Mesenchymal stem cell (in vitro differentiated cells and primary cell): ENCODE results near the gene NARF.

Experiments used
- DNase-seq: peaks from one replicate; pipeline ENCODE4 v3.0.0-alpha.2; 2013
- H2AFZ ChIP-seq: one replicate; pipeline ENCODE4 v1.6.1; 2013; ENCODE audit warnings: low read depth, mild to moderate bottlenecking, control low read depth, inconsistent platforms, low read length, moderate library complexity
- H2AK5ac ChIP-seq: 2 replicates; pipeline ENCODE4 v1.6.1; 2013; ENCODE audit warnings: low read length, moderate library complexity, mild to moderate bottlenecking, inconsistent platforms; ENCODE audit not compliant: severe bottlenecking
- H2BK120ac ChIP-seq: one replicate; pipeline ENCODE4 v1.6.1; 2013; ENCODE audit warnings: low read depth, mild to moderate bottlenecking, inconsistent platforms, low read length, moderate library complexity
- H2BK12ac ChIP-seq, 2 experiments: one replicate each; pipeline ENCODE4 v1.6.1; 2013; ENCODE audit warnings: inconsistent platforms in 2 of 2, low read length in 2 of 2, mild to moderate bottlenecking in 2 of 2, moderate library complexity in 2 of 2, control low read depth in 1 of 2
- H2BK15ac ChIP-seq: one replicate; pipeline ENCODE4 v1.6.1; 2013; ENCODE audit warnings: mild to moderate bottlenecking, low read depth, inconsistent platforms; ENCODE audit not compliant: poor library complexity, severe bottlenecking
- H2BK5ac ChIP-seq: 2 replicates; pipeline ENCODE4 v1.6.1; 2013; ENCODE audit warnings: low read depth, mild to moderate bottlenecking, low read length, control low read depth, inconsistent platforms; ENCODE audit not compliant: poor library complexity, severe bottlenecking
- H3K14ac ChIP-seq, 2 experiments: one replicate each; pipeline ENCODE4 v1.6.1; 2013; ENCODE audit warnings: inconsistent platforms in 2 of 2, low read length in 2 of 2, control low read depth in 1 of 2, mild to moderate bottlenecking in 1 of 2, moderate library complexity in 1 of 2
- H3K18ac ChIP-seq, 2 experiments: one replicate each; pipeline ENCODE4 v1.6.1; 2013; ENCODE audit warnings: inconsistent platforms in 2 of 2, low read length in 2 of 2, control low read depth in 1 of 2, low read depth in 1 of 2, mild to moderate bottlenecking in 1 of 2
- H3K23ac ChIP-seq, 2 experiments: one replicate each; pipeline ENCODE4 v1.6.1; 2013; ENCODE audit warnings: inconsistent platforms in 2 of 2, low read length in 2 of 2, mild to moderate bottlenecking in 2 of 2, moderate library complexity in 2 of 2, control low read depth in 1 of 2
- H3K27ac ChIP-seq: 2 replicates; pipeline ENCODE4 v1.5.1; 2013; ENCODE audit warnings: mild to moderate bottlenecking, moderate library complexity, low read length, control low read depth, inconsistent platforms; ENCODE audit not compliant: poor library complexity, severe bottlenecking
- H3K27me3 ChIP-seq, 2 experiments: 2 replicates each; pipeline versions ENCODE4 v1.6.1 to v1.7.0; 2013; ENCODE audit warnings: low read length in 2 of 2, mild to moderate bottlenecking in 2 of 2, moderate library complexity in 2 of 2, control low read depth in 1 of 2, inconsistent platforms in 1 of 2; ENCODE audit not compliant: control insufficient read depth in 1 of 2, insufficient read depth in 1 of 2
- H3K36me3 ChIP-seq, 2 experiments: 2 replicates each; pipeline versions ENCODE4 v1.6.1 to v1.7.0; 2013; ENCODE audit warnings: low read length in 2 of 2, control low read depth in 1 of 2, inconsistent platforms in 1 of 2, low read depth in 1 of 2, mild to moderate bottlenecking in 1 of 2; ENCODE audit not compliant: insufficient read depth in 2 of 2, control insufficient read depth in 1 of 2
- H3K4ac ChIP-seq, 2 experiments: one replicate each; pipeline ENCODE4 v1.6.1; 2013; ENCODE audit warnings: inconsistent platforms in 2 of 2, low read length in 2 of 2, mild to moderate bottlenecking in 2 of 2, moderate library complexity in 2 of 2, control low read depth in 1 of 2, low read depth in 1 of 2
- H3K4me1 ChIP-seq: 2 replicates; pipeline ENCODE4 v1.6.1; 2013; ENCODE audit warnings: low read depth, low read length, control low read depth; ENCODE audit not compliant: control insufficient read depth, insufficient read depth
- H3K4me2 ChIP-seq: 2 replicates; pipeline ENCODE4 v1.6.1; 2013; ENCODE audit warnings: low read length, mild to moderate bottlenecking, inconsistent platforms; ENCODE audit not compliant: poor library complexity, severe bottlenecking
- H3K4me3 ChIP-seq, 2 experiments: 2 replicates each; pipeline versions ENCODE4 v1.5.1 to v1.7.0; 2013; ENCODE audit warnings: low read length in 2 of 2, mild to moderate bottlenecking in 2 of 2, control low read depth in 1 of 2, low read depth in 1 of 2; ENCODE audit not compliant: insufficient read depth in 1 of 2
- H3K79me1 ChIP-seq: replicated peaks from 2 replicates; pipeline ENCODE4 v1.6.1; 2013; ENCODE audit warnings: mild to moderate bottlenecking, control low read depth, low read length, inconsistent platforms; ENCODE audit not compliant: poor library complexity, severe bottlenecking
- H3K9ac ChIP-seq: 2 replicates; pipeline ENCODE4 v1.7.0; 2013; ENCODE audit warnings: mild to moderate bottlenecking, low read length, moderate library complexity
- H3K9me3 ChIP-seq: 2 replicates; pipeline ENCODE4 v1.7.0; 2013; ENCODE audit warnings: mild to moderate bottlenecking, low read length; ENCODE audit not compliant: control insufficient read depth
- H4K8ac ChIP-seq: one replicate; pipeline ENCODE4 v1.6.1; 2013; ENCODE audit warnings: inconsistent platforms, mild to moderate bottlenecking, low read length, moderate library complexity
- H4K91ac ChIP-seq: one replicate; pipeline ENCODE4 v1.6.1; 2013; ENCODE audit warnings: mild to moderate bottlenecking, low read length, inconsistent platforms
- WGBS: methylation state at CpG from one replicate; pipeline ENCODE4 v1.1.7; 2013; ENCODE audit warnings: mixed read lengths; 5-methylcytosine and 5-hydroxymethylcytosine counted together

NARF gene

GRCh38 chr17:82415786-82416185, 42.8 kb upstream of the NARF start:
- H3K9ac ChIP-seq = no peak overlapping the region
- no peak overlapping the region for H2BK5ac ChIP-seq
- over 99% methylated on average over 9 of the region's 9 CpGs for WGBS
- DNase-seq = no peak
- no peak overlapping the region for H3K14ac ChIP-seq
- H3K18ac ChIP-seq = no peak overlapping the region
- H2BK15ac ChIP-seq = no peak overlapping the region
- no peak overlapping the region for H3K23ac ChIP-seq
- no peaks in the 10 kb centered on the region for H3K27me3 ChIP-seq
- no peak overlapping the region for H3K4ac ChIP-seq
- H2BK120ac ChIP-seq = no peak overlapping the region
- no peak overlapping the region for H3K27ac ChIP-seq
- no peak overlapping the region for H3K4me2 ChIP-seq
- no peak overlapping the region for H3K4me3 ChIP-seq
- no peak overlapping the region for H4K91ac ChIP-seq
- peaks cover 28% of the 10 kb centered on the region for H3K79me1 ChIP-seq
- H2AFZ ChIP-seq = no peak overlapping the region
- H4K8ac ChIP-seq = no peak overlapping the region
- no peak overlapping the region for H2BK12ac ChIP-seq
- no peak overlapping the region for H2AK5ac ChIP-seq
- peaks cover 21% of the 10 kb centered on the region for H3K4me1 ChIP-seq
- peaks cover 9 to 20% of the 10 kb centered on the region in 2 experiments for H3K36me3 ChIP-seq
- no peaks in the 10 kb centered on the region for H3K9me3 ChIP-seq

- peaks cover 28% of the 10 kb centered on the region for H3K79me1 ChIP-seq
- no peak overlapping the region for H3K4me2 ChIP-seq
- H4K8ac ChIP-seq = no peak overlapping the region
- 93% methylated on average over 3 of the region's 4 CpGs for WGBS
- H3K14ac ChIP-seq = no peak overlapping the region
- no peak overlapping the region for H2BK12ac ChIP-seq
- H3K36me3 ChIP-seq = peaks cover 14 to 24% of the 10 kb centered on the region in 2 experiments
- no peak overlapping the region for H2BK15ac ChIP-seq
- no peaks in the 10 kb centered on the region for H3K9me3 ChIP-seq
- H3K4ac ChIP-seq = no peak overlapping the region
- no peaks in the 10 kb centered on the region for H3K27me3 ChIP-seq
- peaks cover 21% of the 10 kb centered on the region for H3K4me1 ChIP-seq
- H2AK5ac ChIP-seq = no peak overlapping the region
- no peak for DNase-seq
- H3K4me3 ChIP-seq = no peak overlapping the region
- H3K23ac ChIP-seq = no peak overlapping the region
- H2BK5ac ChIP-seq = no peak overlapping the region
- no peak overlapping the region for H2AFZ ChIP-seq
- H3K27ac ChIP-seq = no peak overlapping the region
- no peak overlapping the region for H2BK120ac ChIP-seq
- H3K9ac ChIP-seq = no peak overlapping the region
- H3K18ac ChIP-seq = no peak overlapping the region
- no peak overlapping the region for H4K91ac ChIP-seq
These were observed 42.3 kb upstream of the NARF start for GRCh38 chr17:82416264-82416663.

GRCh38 chr17:82416771-82417170, 41.8 kb upstream of the NARF start:
- no peak overlapping the region for H3K14ac ChIP-seq
- no peak overlapping the region for H3K18ac ChIP-seq
- H2AK5ac ChIP-seq = no peak overlapping the region
- no peak overlapping the region for H3K4ac ChIP-seq
- H2BK120ac ChIP-seq = no peak overlapping the region
- H2AFZ ChIP-seq = no peak overlapping the region
- H3K4me3 ChIP-seq = no peak overlapping the region
- no peak overlapping the region for H3K27ac ChIP-seq
- H3K4me2 ChIP-seq = no peak overlapping the region
- peaks cover 23% of the 10 kb centered on the region for H3K79me1 ChIP-seq
- H4K91ac ChIP-seq = no peak overlapping the region
- no peak overlapping the region for H2BK12ac ChIP-seq
- no peaks in the 10 kb centered on the region for H3K27me3 ChIP-seq
- H4K8ac ChIP-seq = no peak overlapping the region
- WGBS = 87% methylated on average over 3 of the region's 6 CpGs
- no peak overlapping the region for H3K23ac ChIP-seq
- DNase-seq = peak; percentile 5
- no peak overlapping the region for H2BK5ac ChIP-seq
- H3K4me1 ChIP-seq = peaks cover 21% of the 10 kb centered on the region
- no peaks in the 10 kb centered on the region for H3K9me3 ChIP-seq
- H3K36me3 ChIP-seq = peaks cover 19 to 27% of the 10 kb centered on the region in 2 experiments
- H2BK15ac ChIP-seq = no peak overlapping the region
- no peak overlapping the region for H3K9ac ChIP-seq

- Histone ChIP-seq H3K14ac (peak within 1 kb of the TSS in 1 of 2 experiments; percentile 87), H3K4me2 (peak within 1 kb of the TSS; percentile 88), H2AK5ac (no peak within 1 kb of the TSS), H3K9ac (peak within 1 kb of the TSS; percentile 83), H3K23ac (peak within 1 kb of the TSS in 1 of 2 experiments; percentile 29), H3K9me3 (peaks cover 4% of the 10 kb centered on the region), H2AFZ (peak within 1 kb of the TSS; percentile 97), H2BK120ac (peak within 1 kb of the TSS; percentile 54), H4K8ac (peak within 1 kb of the TSS; percentile 90), H3K27ac (peak within 1 kb of the TSS; percentile 41), H3K4me3 (peak within 1 kb of the TSS; percentile 92 to 97), H3K36me3 (peaks cover 17 to 20% of the 10 kb centered on the region in 2 experiments), H3K79me1 (peaks cover 20% of the 10 kb centered on the region), H3K4ac (peak within 1 kb of the TSS in 1 of 2 experiments; percentile 92), H4K91ac (peak within 1 kb of the TSS; percentile 92), H2BK5ac (peak within 1 kb of the TSS; percentile 87), H3K27me3 (no peaks in the 10 kb centered on the region), H3K4me1 (peaks cover 10% of the 10 kb centered on the region), H2BK15ac (peak within 1 kb of the TSS; percentile 95), H3K18ac (peak within 1 kb of the TSS; percentile 87 to 100), H2BK12ac (peak within 1 kb of the TSS in 1 of 2 experiments; percentile 80)
- DNase-seq = peak; percentile 81
- 4% methylated on average over 76 of the region's 108 CpGs for WGBS
These were observed 40.2 kb upstream of the NARF start, which contains the start of the genes HEXD and OGFOD3 for GRCh38 chr17:82418001-82418986. Gene HEXD, plus strand, starts transcription at chr17:82418347. Its CDS starts 1,453 bp downstream, at chr17:82419800. Gene OGFOD3, minus strand, starts transcription at chr17:82418586. Its CDS starts 101 bp downstream, at chr17:82418485.
